Testis (tissue), 3 donors: ENCODE measurements around the gene ANKRD13D. TPM values are rescaled to one million over a fixed set of nuclear protein-coding genes. Genes with fewer than 3 reads are reported as not detected.

Source experiments
- DNase-seq: peaks from one replicate; pipeline ENCODE4 v3.0.0-alpha.2; 2019
- H3K27ac ChIP-seq, 2 donors: fragments of 200-600 bp; sonication (generic); one replicate each; pipeline ENCODE4 v1.5.1; 2019
- H3K27me3 ChIP-seq: fragments of 200-600 bp; sonication (generic); one replicate; pipeline ENCODE4 v1.5.1; 2019
- H3K36me3 ChIP-seq: fragments of 200-600 bp; sonication (generic); one replicate; pipeline ENCODE4 v1.5.1; 2017; ENCODE audit warnings: low read depth; ENCODE audit errors: missing control alignments
- H3K4me1 ChIP-seq: fragments of 200-600 bp; sonication (generic); one replicate; pipeline ENCODE4 v1.5.1; 2019
- H3K4me3 ChIP-seq, 2 donors: fragments of 200-600 bp; sonication (generic); one replicate each; pipeline ENCODE4 v1.5.1; 2017 to 2019
- H3K9me3 ChIP-seq: fragments of 200-600 bp; sonication (generic); one replicate; pipeline ENCODE4 v1.5.1; 2017
- POLR2A ChIP-seq: fragments of 450-650 bp; IDR thresholded peaks from one replicate; pipeline ENCODE4 v1.6.1; 2017; ENCODE audit warnings: antibody characterized with exemption, mild to moderate bottlenecking, moderate library complexity
- WGBS, 2 donors: methylation state at CpG; one replicate each; pipeline ENCODE4 v1.1.5; 2018; 5-methylcytosine and 5-hydroxymethylcytosine counted together
- intact Hi-C: fragments of 100-400 bp; cut with DNase I; formaldehyde crosslinking; loops from one replicate; pipeline ENCODE4 v1.15.1; 2023; ENCODE audit warnings: low total_unique reads
- polyA plus RNA-seq: library from polyadenylated mRNA; stranded (reverse); fragments of 350-450 nt; fragmentation: Illumina TruSeq; extraction: RNeasy Lipid Tissue Mini Kit (QIAGEN cat#74804); gene quantifications from one replicate; pipeline ENCODE4 v1.2.3, GENCODE V29; 2014; ENCODE audit warnings: low read depth, low replicate concordance; ENCODE audit not compliant: insufficient read depth
- total RNA-seq, 2 donors: library from RNA; depleted of rRNA; stranded (reverse); fragments of >200 nt; gene quantifications; one replicate each; pipeline ENCODE4 v1.2.3, GENCODE V29; 2016
- TF ChIP-seq, protein P1 (sequence below), 3 experiments: fragments of 450-650 bp in 2 of 3; fragments of 200-600 bp in 1 of 3; sonication (generic) in 1 of 3; IDR thresholded peaks; one replicate each; pipeline ENCODE4 v1.5.1; 2016 to 2019; ENCODE audit warnings: antibody characterized with exemption in 3 of 3, mild to moderate bottlenecking in 2 of 3, moderate library complexity in 1 of 3

Gene ANKRD13D
- total and polyA plus RNA-seq, 3 donors from 2014 or later: 32.8 to 73.3 (median 66.2) TPM

DNA sequence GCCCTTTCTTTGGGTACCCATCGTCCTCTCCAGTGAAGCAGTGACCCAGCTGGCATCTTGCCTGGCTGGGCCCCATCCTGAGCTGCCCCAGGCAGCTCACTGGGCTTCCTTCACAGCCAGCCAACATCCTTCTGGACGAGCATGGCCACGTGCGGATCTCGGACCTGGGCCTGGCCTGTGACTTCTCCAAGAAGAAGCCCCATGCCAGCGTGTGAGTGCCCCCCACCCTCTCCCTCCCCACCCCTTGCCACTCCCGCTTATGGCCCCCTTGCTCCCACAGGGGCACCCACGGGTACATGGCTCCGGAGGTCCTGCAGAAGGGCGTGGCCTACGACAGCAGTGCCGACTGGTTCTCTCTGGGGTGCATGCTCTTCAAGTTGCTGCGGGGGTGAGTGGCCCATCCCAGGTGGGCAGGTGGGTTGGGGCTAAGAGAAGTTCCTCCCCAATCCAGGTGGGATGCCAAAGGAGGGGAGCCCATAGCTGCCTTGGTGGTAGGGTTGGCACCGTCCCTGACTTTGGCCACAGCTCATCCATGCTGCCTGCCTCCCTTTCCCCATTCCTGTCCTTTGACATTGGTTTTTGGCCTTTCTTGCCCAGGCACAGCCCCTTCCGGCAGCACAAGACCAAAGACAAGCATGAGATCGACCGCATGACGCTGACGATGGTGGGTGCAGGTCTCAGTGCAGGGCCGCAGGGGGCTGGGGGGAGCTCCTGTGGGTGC is 6.8 kb upstream of the ANKRD13D start:
- Histone ChIP-seq H3K4me3 (no peak overlapping the region), H3K9me3 (no peaks in the 10 kb centered on the region), H3K4me1 (peaks cover 16% of the 10 kb centered on the region), H3K27ac (no peak overlapping the region), H3K27me3 (no peaks in the 10 kb centered on the region), H3K36me3 (no peaks in the 10 kb centered on the region)
- no peak for TF ChIP-seq POLR2A
- TF ChIP-seq, protein P1, sequence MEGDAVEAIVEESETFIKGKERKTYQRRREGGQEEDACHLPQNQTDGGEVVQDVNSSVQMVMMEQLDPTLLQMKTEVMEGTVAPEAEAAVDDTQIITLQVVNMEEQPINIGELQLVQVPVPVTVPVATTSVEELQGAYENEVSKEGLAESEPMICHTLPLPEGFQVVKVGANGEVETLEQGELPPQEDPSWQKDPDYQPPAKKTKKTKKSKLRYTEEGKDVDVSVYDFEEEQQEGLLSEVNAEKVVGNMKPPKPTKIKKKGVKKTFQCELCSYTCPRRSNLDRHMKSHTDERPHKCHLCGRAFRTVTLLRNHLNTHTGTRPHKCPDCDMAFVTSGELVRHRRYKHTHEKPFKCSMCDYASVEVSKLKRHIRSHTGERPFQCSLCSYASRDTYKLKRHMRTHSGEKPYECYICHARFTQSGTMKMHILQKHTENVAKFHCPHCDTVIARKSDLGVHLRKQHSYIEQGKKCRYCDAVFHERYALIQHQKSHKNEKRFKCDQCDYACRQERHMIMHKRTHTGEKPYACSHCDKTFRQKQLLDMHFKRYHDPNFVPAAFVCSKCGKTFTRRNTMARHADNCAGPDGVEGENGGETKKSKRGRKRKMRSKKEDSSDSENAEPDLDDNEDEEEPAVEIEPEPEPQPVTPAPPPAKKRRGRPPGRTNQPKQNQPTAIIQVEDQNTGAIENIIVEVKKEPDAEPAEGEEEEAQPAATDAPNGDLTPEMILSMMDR (IDR thresholded peaks at IDR 0.05): no peak
- intact Hi-C loops: no loop called here
- no peak for DNase-seq
- 91 to 93% methylated on average over 17 to 20 of the region's 20 CpGs for WGBS, 2 donors

DNA sequence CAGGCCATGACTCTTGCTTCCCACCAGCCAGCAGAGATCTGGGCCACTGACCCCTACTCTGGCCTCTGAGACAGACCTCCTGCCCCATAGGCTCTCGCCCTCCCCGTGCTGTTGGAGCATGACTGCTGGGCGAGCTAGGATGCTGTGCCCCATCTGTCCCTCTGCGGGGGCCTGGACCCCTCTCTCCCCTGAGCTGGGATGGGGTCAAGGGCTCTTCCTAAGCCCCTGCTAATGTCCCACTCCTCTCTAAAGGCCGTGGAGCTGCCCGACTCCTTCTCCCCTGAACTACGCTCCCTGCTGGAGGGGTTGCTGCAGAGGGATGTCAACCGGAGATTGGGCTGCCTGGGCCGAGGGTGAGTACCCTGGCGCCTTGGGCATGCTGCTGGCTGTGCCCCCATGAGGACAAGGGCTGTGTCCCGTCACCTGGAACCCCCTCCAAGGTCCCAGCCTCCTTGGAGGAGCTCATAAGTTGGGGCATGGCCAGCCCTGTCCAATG is 6.2 kb upstream of the ANKRD13D start:
- Histone ChIP-seq H3K27me3 (no peaks in the 10 kb centered on the region), H3K36me3 (no peaks in the 10 kb centered on the region), H3K27ac (no peak overlapping the region), H3K4me3 (no peak overlapping the region), H3K4me1 (peaks cover 16% of the 10 kb centered on the region), H3K9me3 (no peaks in the 10 kb centered on the region)
- DNase-seq: no peak
- 93 to 95% methylated on average over 5 to 11 of the region's 11 CpGs for WGBS, 2 donors
- intact Hi-C loops: no loop called here
- TF ChIP-seq POLR2A: no peak
- TF ChIP-seq, protein P1 (IDR thresholded peaks at IDR 0.05): no peak

DNA sequence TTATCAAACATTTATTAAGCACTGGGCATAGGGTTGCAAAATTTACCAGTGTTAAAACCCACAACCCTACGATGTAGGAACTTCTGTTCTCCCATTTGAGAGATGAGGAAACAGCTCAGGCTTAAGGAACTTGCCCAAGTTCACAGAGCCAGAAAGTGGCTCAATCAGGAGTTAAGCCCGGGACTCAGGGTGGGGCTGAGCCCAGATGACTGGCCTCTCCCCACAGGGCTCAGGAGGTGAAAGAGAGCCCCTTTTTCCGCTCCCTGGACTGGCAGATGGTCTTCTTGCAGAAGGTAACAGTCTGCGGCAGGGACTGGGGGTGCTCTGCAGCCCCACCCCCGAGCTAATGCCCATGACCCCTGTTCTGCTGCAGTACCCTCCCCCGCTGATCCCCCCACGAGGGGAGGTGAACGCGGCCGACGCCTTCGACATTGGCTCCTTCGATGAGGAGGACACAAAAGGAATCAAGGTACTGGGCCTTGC is 5.6 kb upstream of the ANKRD13D start:
- WGBS, 2 donors: 82 to 85% methylated on average over 9 to 13 of the region's 13 CpGs
- H3K4me1 ChIP-seq: peaks cover 17% of the 10 kb centered on the region
- DNase-seq: no peak
- no peak overlapping the region for H3K4me3 ChIP-seq
- TF ChIP-seq, protein P1 (IDR thresholded peaks at IDR 0.05): no peak
- no peak for TF ChIP-seq POLR2A
- H3K27me3 ChIP-seq: no peaks in the 10 kb centered on the region
- no peaks in the 10 kb centered on the region for H3K9me3 ChIP-seq
- no peaks in the 10 kb centered on the region for H3K36me3 ChIP-seq
- intact Hi-C loops: no loop called here
- no peak overlapping the region for H3K27ac ChIP-seq

DNA sequence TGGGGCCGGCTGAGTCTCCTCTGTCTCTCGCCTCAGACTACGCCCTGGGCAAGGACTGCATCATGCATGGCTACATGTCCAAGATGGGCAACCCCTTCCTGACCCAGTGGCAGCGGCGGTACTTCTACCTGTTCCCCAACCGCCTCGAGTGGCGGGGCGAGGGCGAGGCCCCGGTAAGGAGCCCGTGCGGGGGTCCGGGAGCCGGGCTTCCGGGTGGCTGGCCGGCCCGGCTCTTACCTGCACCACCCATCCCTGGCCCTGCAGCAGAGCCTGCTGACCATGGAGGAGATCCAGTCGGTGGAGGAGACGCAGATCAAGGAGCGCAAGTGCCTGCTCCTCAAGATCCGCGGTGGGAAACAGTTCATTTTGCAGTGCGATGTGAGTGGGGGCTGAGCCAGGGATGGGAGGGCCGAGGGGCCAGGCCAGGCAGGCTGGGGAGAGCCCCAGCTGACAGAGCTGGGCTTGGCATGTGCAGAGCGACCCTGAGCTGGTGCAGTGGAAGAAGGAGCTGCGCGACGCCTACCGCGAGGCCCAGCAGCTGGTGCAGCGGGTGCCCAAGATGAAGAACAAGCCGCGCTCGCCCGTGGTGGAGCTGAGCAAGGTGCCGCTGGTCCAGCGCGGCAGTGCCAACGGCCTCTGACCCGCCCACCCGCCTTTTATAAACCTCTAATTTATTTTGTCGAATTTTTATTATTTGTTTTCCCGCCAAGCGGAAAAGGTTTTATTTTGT is 4.1 kb upstream of the ANKRD13D start:
- intact Hi-C loops: no loop called here

More for the DNA sequence above, 4.1 kb upstream of the ANKRD13D start:
- Histone ChIP-seq H3K27ac (no peak overlapping the region), H3K4me1 (peaks cover 17% of the 10 kb centered on the region), H3K36me3 (no peaks in the 10 kb centered on the region), H3K27me3 (no peaks in the 10 kb centered on the region), H3K4me3 (no peak overlapping the region), H3K9me3 (no peaks in the 10 kb centered on the region)
- no peak for DNase-seq
- WGBS, 2 donors: 89 to 91% methylated on average over 12 to 45 of the region's 45 CpGs
- TF ChIP-seq, protein P1 (IDR thresholded peaks at IDR 0.05): no peak
- TF ChIP-seq POLR2A: no peak
